GM19438 (cell line): ENCODE results near the gene MPL.
"Not testable (repeated sequence)": the region's sequence is repeated elsewhere in the genome, so short reads cannot be mapped to it uniquely, and the experiment has no call there.

ENCODE experiments used
- ATAC-seq: cut with Tn5 transposase; IDR thresholded peaks from one replicate; pipeline ENCODE4 v1.9.1; 2021; ENCODE audit warnings: low read depth; ENCODE audit not compliant: unreplicated experiment

Gene MPL

DNA sequence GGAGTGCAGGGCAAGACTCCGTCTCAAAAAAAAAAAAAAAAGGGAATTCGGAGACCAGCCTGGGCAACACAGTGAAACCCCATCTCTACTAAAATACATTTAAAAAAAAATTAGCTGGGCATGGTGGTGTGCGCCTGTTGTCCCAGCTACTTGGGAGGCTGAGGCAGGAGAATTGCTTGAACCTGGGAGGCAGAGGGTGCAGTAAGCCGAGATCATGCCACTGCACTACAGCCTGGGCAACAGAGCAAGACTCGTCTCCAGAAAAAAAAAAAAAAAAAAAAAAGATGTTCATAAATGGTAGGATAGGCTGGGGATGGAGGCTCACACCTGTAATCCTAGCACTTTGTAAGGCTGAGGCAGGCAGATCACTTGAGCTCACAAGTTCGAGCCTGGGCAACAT is 32.2 kb downstream of the MPL start:
- not testable (repeated sequence) for ATAC-seq

GRCh38 chr1:43370564-43370963 is 32.9 kb downstream of the MPL start:
- no peak for ATAC-seq

- ATAC-seq = no peak
Observed at GRCh38 chr1:43372172-43372571, 34.6 kb downstream of the MPL start.

GRCh38 chr1:43373066-43373940 is 35.7 kb downstream of the MPL start:
- ATAC-seq = no peak

DNA sequence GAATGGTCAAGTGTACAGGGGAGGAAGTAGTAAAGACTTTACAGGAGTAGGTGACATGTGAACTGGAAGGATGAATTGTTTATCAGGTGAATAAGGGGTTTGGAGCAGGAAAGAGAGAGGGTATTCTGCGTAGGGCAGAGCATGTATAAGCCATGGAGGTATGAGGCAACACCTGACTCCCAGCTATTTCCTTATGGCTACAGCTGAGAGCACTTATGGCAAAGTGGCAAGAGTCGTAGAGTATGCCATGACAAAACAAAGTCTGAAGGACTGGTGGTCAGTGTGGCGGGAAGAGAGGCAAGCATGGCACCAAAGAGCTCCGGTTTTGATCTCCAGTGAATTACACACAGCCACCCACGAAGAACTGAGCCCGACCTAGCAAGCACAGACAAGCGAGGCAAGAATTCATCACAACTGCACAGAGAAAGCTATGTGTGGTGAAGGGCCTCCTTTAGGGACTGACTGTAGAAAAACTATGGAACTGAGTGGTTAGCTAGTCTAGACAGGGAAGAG is 39.2 kb downstream of the MPL start:
- ATAC-seq = no peak

GRCh38 chr1:43377831-43378230 is 40.2 kb downstream of the MPL start:
- ATAC-seq = no peak

- ATAC-seq = no peak
Observed at GRCh38 chr1:43379476-43379875, 41.9 kb downstream of the MPL start.

DNA sequence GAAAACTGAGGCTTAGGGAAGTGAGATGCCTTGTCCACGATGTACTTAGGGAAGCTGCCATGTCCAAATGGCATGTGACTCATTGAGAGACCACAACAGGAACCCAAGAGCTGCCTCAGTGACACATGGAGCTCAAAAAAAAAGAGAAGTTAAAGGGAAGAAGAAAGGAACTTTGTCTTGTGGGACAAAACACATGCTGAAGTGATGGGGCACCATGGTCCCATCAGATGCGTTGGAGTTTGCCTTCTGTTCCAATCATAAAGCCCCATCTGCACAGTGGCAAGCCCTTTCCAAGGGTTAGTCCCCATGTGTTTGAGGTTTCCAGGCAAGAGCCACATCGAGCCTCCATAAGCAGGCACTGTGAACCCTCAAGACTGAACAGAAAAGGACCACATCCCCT is 44.0 kb downstream of the MPL start:
- no peak for ATAC-seq

GRCh38 chr1:43382027-43382779 is 44.6 kb downstream of the MPL start:
- ATAC-seq = no peak

- ATAC-seq = no peak
Observed at GRCh38 chr1:43383449-43383848, 45.8 kb downstream of the MPL start.

DNA sequence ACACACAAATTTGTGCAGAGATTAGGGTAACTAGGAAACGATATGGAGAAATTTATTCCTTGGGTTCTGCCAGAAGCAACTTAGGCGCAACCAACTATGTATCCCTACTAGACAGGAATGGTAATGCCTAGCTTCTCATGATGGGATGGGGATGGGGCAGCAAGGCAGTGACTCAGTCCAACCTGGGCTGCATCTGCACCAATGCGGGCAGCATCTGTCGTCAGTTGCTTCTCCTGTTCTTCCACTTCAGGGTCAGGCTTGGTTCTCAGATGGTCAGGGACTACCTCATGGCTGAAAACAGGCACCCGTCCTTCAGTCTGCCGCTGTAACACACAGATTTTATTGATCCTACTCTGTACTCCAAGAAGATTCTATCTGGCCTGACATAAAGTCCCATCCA is 49.1 kb downstream of the MPL start:
- no peak for ATAC-seq

- ATAC-seq = no peak
Observed at GRCh38 chr1:43387976-43388599, 50.5 kb downstream of the MPL start.

- ATAC-seq = no peak
Observed at GRCh38 chr1:43388613-43389012, 51.0 kb downstream of the MPL start.

- peak; percentile 87 for ATAC-seq
Observed at GRCh38 chr1:43389326-43390313, 52.0 kb downstream of the MPL start, which contains the start of the genes MED8 and SZT2. Gene MED8, minus strand, starts transcription at chr1:43389800. Its CDS starts 36 bp downstream, at chr1:43389764. Gene SZT2, plus strand, starts transcription at chr1:43389899. Its CDS starts 70 bp downstream, at chr1:43389969.

DNA sequence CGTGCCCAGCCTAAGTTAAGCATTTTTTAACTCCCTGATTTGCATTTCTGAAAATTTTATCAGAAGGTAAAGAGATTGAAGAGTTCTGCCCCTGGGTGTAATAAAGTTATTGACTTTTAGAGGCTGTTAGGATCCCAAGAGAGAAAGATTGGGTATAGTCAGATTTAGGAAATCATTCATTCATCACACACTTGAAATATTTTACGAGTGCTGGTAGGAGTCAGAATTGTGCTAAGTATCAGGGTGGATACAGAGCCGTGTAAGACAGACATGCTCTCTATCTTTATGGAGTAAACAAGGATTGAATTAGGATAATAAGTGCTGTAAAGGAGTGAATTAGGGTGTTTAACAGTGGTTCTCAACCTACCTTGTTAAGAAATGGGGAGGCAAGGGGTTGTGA is 55.1 kb downstream of the MPL start:
- ATAC-seq = no peak

DNA sequence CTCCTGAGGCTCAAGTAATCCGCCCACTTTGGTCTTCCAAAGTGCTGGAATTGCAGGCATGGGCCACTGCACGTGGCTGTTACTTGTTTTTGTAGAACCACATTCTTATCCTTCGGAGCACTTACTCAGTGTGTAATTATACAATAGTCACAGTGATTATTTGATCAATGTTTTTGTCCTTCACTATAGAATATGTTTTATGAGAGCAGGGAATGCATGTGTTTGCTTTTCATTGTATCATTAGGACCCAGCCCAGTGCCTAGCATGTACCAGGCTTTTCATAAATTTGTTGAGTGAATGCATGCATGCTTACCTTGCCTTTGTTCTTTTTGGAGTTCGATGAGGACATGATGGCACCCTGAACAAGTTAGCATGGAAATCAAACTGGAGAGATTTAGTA is 57.9 kb downstream of the MPL start:
- no peak for ATAC-seq

DNA sequence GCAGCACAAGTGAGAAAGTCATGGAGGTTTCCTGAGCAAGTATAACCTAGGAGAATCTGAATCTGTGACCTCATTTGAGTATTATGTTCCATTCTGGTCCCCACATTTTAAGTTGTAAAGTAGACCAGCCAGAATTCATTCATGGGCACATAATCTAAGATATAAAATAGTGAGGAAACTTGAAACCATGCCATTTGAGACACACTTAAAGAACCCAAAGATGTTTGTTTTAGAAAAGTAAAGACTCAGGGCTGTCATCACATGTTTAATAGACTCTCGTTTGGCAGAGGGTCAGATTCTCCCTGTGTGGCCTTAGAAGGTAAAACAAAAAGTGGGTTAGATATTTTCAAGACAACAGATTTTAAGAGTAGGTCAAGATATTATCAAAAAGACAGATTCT is 58.4 kb downstream of the MPL start:
- ATAC-seq = no peak

DNA sequence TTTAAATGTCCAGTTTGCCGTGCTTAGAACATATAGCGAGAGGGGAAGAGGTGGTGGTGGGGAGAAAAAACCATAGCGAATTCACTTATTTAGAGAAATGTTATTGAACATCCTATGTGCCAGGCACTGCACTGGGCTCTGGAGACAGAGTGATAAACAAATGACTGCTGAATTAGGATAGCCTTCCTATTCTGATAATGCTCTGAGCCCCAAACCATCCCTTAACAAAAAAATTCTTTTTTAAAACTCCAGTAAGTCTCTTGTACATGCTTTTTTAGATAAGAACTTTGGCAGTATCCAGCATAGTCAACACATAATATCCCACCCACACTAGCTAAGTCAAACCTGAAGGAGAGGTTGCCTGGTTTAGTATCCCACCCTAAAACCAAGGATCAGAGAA is 60.6 kb downstream of the MPL start:
- ATAC-seq = no peak

- ATAC-seq = not testable (repeated sequence)
Observed at GRCh38 chr1:43400441-43400840, 62.8 kb downstream of the MPL start.
